Heart left ventricle (tissue), 16 donors: ENCODE measurements around the gene PTTG1IP. TPM values are rescaled to one million over a fixed set of nuclear protein-coding genes. Genes with fewer than 3 reads are reported as not detected.

Experiments used
- ATAC-seq, 4 donors: fragments of 200-7000 bp; cut with Tn5 transposase; one replicate each; pipeline ENCODE4 v1.9.1; 2020 to 2022; ENCODE audit warnings: moderate library complexity in 4 of 4, mild to moderate bottlenecking in 3 of 4, moderate number of reproducible peaks in 1 of 4
- DNase-seq, 5 donors: peaks; one replicate each; pipeline ENCODE4 v3.0.0-alpha.2; 2020
- H3K27ac ChIP-seq, 12 donors: fragments of 200-600 bp; sonication (generic) in 4 of 12; one replicate each; pipeline versions ENCODE4 v1.5.0 to v1.8.0; 2016 to 2022; ENCODE audit warnings: mild to moderate bottlenecking in 2 of 12
- H3K27me3 ChIP-seq, 9 donors: fragments of 200-600 bp; sonication (generic) in 2 of 9; one replicate each; pipeline versions ENCODE4 v1.5.1 to v1.8.0; 2016 to 2022; ENCODE audit warnings: mild to moderate bottlenecking in 3 of 9
- H3K36me3 ChIP-seq, 9 donors: fragments of 200-600 bp; sonication (generic) in 2 of 9; one replicate each; pipeline versions ENCODE4 v1.5.0 to v1.8.0; 2018 to 2022; ENCODE audit warnings: mild to moderate bottlenecking in 2 of 9
- H3K4me1 ChIP-seq, 12 donors: fragments of 200-600 bp; sonication (generic) in 4 of 12; one replicate each; pipeline versions ENCODE4 v1.5.0 to v1.8.0; 2016 to 2022; ENCODE audit warnings: mild to moderate bottlenecking in 3 of 12
- H3K4me3 ChIP-seq, 12 donors: fragments of 200-600 bp; sonication (generic) in 4 of 12; one replicate each; pipeline versions ENCODE4 v1.5.0 to v1.8.0; 2017 to 2022; ENCODE audit warnings: mild to moderate bottlenecking in 9 of 12, moderate library complexity in 4 of 12
- H3K9me3 ChIP-seq, 12 donors: fragments of 200-600 bp; sonication (generic) in 4 of 12; one replicate each; pipeline versions ENCODE4 v1.5.0 to v1.8.0; 2016 to 2022; ENCODE audit warnings: mild to moderate bottlenecking in 1 of 12
- POLR2A ChIP-seq, 2 donors: fragments of 450-650 bp; IDR thresholded peaks; one replicate each; pipeline ENCODE4 v1.6.1; 2017; ENCODE audit warnings: antibody characterized with exemption in 2 of 2, mild to moderate bottlenecking in 2 of 2, moderate library complexity in 2 of 2
- WGBS, 4 donors: extraction: QIAGEN DNeasy Blood & Tissue Kit in 2 of 4; methylation state at CpG; one replicate each; pipeline versions ENCODE4 v1.1.5 to v1.1.7; 2013 to 2018; 5-methylcytosine and 5-hydroxymethylcytosine counted together
- intact Hi-C, 10 donors: fragments of 100-400 bp; cut with DNase I; formaldehyde crosslinking; loops; one replicate each; pipeline versions ENCODE4 v1.11.1 to v1.14.2; 2022
- polyA plus RNA-seq, 2 donors: library from polyadenylated mRNA; stranded (reverse); fragments of 200-250 nt; gene quantifications; one replicate each; pipeline ENCODE4 v1.2.3, GENCODE V29; 2013
- total RNA-seq, 9 donors: library from RNA; depleted of rRNA in 2 of 9; stranded (reverse); fragments of >200 nt in 2 of 9; fragmentation: NEBNext Ultra II Directional in 3 of 9; extraction: Animal tissue kit (Norgen Biotek cat#: 25700) in 3 of 9; gene quantifications; one replicate each; pipeline versions ENCODE4 v1.1.0 to v1.2.4, GENCODE V29; 2016 to 2023
- TF ChIP-seq, protein P1 (sequence below), 12 donors: fragments of 200-600 bp; sonication (generic) in 4 of 12; IDR thresholded peaks; one replicate each; pipeline versions ENCODE4 v1.5.0 to v1.8.0; 2018 to 2022; ENCODE audit warnings: antibody characterized with exemption in 12 of 12, mild to moderate bottlenecking in 5 of 12
- donor health status: ischemic (EF 13 %, LVEDD 7.1; RV severe dilation, severe dysfunction).
- donor health status: healthy with polysubstance abuse.
- donor health status: DM: no; HTN: yes; CAD: no.
- donor health status: DM: no; HTN: no; CAD: no.
- donor health status: ischemic (EF 25% LVEDD 6.9; RV normal size, moderate dysfunction).
- donor health status: ischemic (EF 25% LVEDD 5.7; RV mildly dilated, moderate dysfunction).
- donor health status: healthy.
- donor health status: DM: yes; HTN: yes; CAD: no.
- donor health status: ischemic (EF 35%, LVEDD 5.7; RV mildly dilated, moderate dysfunction).
- donor health status: nonischemic (EF 11% LVEDD 7.7; RV severe dilation, severe dysfunction).
- donor health status: DM: yes; HTN: yes; CAD: no.
- donor health status: PGD.
- donor health status: ischemic (EF 29% LVEDD 5.4; RV normal size, mild dysfunction).
- donor health status: nonischemic (EF 23%, LVEDD 6.1; RV moderate dilation, normal function).

Gene PTTG1IP
- total and polyA plus RNA-seq, 11 donors = 126 to 319 (median 172) TPM

GRCh38 chr21:44905728-44906090 is 32.2 kb upstream of the PTTG1IP start:
- peak in 1 of 4 donors; percentile 42 for ATAC-seq
- peaks cover 0 to 74% (median 2%) of the 10 kb centered on the region in 12 donors for H3K4me1 ChIP-seq
- H3K36me3 ChIP-seq = peaks cover 0 to 76% (median 0%) of the 10 kb centered on the region in 9 donors
- no peak for TF ChIP-seq POLR2A (IDR thresholded peaks at IDR 0.05)
- TF ChIP-seq, protein P1, sequence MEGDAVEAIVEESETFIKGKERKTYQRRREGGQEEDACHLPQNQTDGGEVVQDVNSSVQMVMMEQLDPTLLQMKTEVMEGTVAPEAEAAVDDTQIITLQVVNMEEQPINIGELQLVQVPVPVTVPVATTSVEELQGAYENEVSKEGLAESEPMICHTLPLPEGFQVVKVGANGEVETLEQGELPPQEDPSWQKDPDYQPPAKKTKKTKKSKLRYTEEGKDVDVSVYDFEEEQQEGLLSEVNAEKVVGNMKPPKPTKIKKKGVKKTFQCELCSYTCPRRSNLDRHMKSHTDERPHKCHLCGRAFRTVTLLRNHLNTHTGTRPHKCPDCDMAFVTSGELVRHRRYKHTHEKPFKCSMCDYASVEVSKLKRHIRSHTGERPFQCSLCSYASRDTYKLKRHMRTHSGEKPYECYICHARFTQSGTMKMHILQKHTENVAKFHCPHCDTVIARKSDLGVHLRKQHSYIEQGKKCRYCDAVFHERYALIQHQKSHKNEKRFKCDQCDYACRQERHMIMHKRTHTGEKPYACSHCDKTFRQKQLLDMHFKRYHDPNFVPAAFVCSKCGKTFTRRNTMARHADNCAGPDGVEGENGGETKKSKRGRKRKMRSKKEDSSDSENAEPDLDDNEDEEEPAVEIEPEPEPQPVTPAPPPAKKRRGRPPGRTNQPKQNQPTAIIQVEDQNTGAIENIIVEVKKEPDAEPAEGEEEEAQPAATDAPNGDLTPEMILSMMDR (IDR thresholded peaks at IDR 0.05) = no peak
- no peaks in the 10 kb centered on the region for H3K9me3 ChIP-seq
- intact Hi-C loops = no loop called here
- DNase-seq = peak in 1 of 5 donors; percentile 64
- peaks cover 0 to 4% (median 0%) of the 10 kb centered on the region in 9 donors for H3K27me3 ChIP-seq
- H3K27ac ChIP-seq = peak overlapping the region in 1 of 12 donors; percentile 53
- WGBS, 4 donors = 75 to 87% (median 81%) methylated on average over 4 to 7 of the region's 7 CpGs
- no peak overlapping the region for H3K4me3 ChIP-seq

DNA sequence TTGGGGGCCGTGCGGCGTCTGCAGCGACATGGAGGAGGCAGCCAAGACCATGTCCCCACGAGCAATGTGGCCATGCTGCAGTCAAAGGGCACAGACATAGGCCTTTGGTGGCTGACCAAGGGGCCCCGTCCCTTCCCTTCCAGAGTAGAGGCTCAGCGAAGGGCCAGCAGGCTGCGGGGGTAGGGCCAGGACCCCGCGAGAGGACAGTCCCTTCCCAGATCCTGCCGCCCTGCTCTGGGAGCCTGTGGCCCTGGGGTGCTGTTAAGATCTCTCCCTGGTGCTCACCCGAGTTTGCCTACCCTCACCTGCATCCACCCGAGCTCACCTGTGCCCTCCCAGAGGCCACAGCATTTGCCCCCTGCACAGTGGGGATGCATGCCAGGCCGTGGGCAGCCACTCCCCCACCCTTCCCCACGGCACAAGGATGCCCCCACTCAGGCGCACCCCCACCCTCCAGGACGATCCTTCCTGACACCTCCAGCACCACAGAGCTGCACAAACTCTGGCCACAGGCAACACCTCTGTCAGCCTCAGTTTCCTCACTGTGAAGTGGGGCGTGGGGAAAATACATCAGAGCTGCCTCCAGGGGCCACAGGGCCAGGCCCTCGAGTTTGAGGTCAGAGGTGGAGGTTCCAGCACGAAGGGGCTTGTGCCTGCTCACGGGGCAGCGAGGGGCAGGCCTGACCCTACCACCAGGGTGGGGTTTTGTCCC is 31.7 kb upstream of the PTTG1IP start:
- H3K27me3 ChIP-seq = peaks cover 0 to 4% (median 0%) of the 10 kb centered on the region in 9 donors
- peak overlapping the region in 1 of 12 donors; percentile 53 for H3K27ac ChIP-seq
- ATAC-seq = no peak
- DNase-seq = peak in 1 of 5 donors; percentile 51
- 88 to 93% (median 92%) methylated on average over 14 to 22 of the region's 22 CpGs for WGBS, 4 donors
- H3K4me3 ChIP-seq = no peak overlapping the region
- TF ChIP-seq POLR2A (IDR thresholded peaks at IDR 0.05) = no peak
- TF ChIP-seq, protein P1 (IDR thresholded peaks at IDR 0.05) = no peak
- H3K9me3 ChIP-seq = no peaks in the 10 kb centered on the region
- intact Hi-C loops = no loop called here
- H3K36me3 ChIP-seq = peaks cover 0 to 76% (median 0%) of the 10 kb centered on the region in 9 donors
- H3K4me1 ChIP-seq = peaks cover 0 to 69% (median 0%) of the 10 kb centered on the region in 12 donors

GRCh38 chr21:44904141-44904923 is 30.8 kb upstream of the PTTG1IP start:
- ATAC-seq (no peak), DNase-seq (peak in 1 of 5 donors; percentile 8)
- TF ChIP-seq, protein P1 (IDR thresholded peaks at IDR 0.05) = no peak
- no peak for TF ChIP-seq POLR2A (IDR thresholded peaks at IDR 0.05)
- no peak overlapping the region for H3K4me3 ChIP-seq
- 90 to 96% (median 95%) methylated on average over 14 of the region's 14 CpGs for WGBS, 4 donors
- intact Hi-C loops = no loop called here
- H3K4me1 ChIP-seq = peaks cover 0 to 61% (median 0%) of the 10 kb centered on the region in 12 donors
- H3K36me3 ChIP-seq = peaks cover 0 to 78% (median 0%) of the 10 kb centered on the region in 9 donors
- no peak overlapping the region for H3K27ac ChIP-seq
- H3K9me3 ChIP-seq = no peaks in the 10 kb centered on the region
- peaks cover 0 to 4% (median 0%) of the 10 kb centered on the region in 9 donors for H3K27me3 ChIP-seq

DNA sequence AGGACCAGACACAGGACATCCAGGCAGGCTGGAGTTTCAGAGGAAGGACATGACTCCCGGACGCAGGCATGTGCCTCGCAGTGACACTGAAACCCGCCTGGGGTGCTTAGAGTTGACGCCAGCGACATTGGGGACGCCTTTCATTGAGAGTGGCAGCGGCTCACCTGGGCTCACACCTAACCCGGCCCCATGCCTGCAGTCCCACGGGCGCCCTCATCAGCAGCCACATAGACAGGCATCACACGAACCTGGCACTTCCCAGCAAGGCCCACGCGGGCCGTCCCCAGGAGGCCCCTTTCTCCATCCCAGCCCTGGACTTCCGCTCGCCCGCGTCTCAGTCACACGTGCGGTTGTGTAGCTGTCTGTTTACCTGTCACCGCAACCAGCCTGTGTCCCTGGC is 30.2 kb upstream of the PTTG1IP start:
- no peak for TF ChIP-seq POLR2A (IDR thresholded peaks at IDR 0.05)
- TF ChIP-seq, protein P1 (IDR thresholded peaks at IDR 0.05) = no peak
- Histone ChIP-seq H3K4me3 (no peak overlapping the region), H3K4me1 (peaks cover 0 to 54% (median 0%) of the 10 kb centered on the region in 12 donors), H3K9me3 (no peaks in the 10 kb centered on the region), H3K36me3 (peaks cover 0 to 78% (median 0%) of the 10 kb centered on the region in 9 donors), H3K27ac (peak overlapping the region in 1 of 12 donors; percentile 46), H3K27me3 (peaks cover 0 to 7% (median 0%) of the 10 kb centered on the region in 9 donors)
- DNase-seq (peak in 3 of 5 donors; percentile 5 to 48 (median 18)), ATAC-seq (no peak)
- WGBS, 4 donors = 88 to 91% (median 89%) methylated on average over 22 of the region's 22 CpGs
- intact Hi-C loops = no loop called here
